ENCODE results near the gene LEKR1.

LEKR1 gene

GRCh38 chr3:157066335-157067098, 240.4 kb downstream of the LEKR1 start:
- DNase-seq (ENCODE audit: low read depth, low spot score): no peak
- H3K4me3 ChIP-seq (ENCODE audit: low read length): no peak overlapping the region

GRCh38 chr3:157067114-157067513, 241.0 kb downstream of the LEKR1 start:
- peak; percentile 54 for DNase-seq (ENCODE audit: low read depth, low spot score)
- H3K4me3 ChIP-seq (ENCODE audit: low read length): no peak overlapping the region

GRCh38 chr3:157069406-157069805, 243.3 kb downstream of the LEKR1 start:
- H3K4me3 ChIP-seq (ENCODE audit: low read length): no peak overlapping the region
- DNase-seq (ENCODE audit: low read depth, low spot score): no peak

GRCh38 chr3:157069846-157070677, 243.9 kb downstream of the LEKR1 start:
- no peak for DNase-seq (ENCODE audit: low read depth, low spot score)
- no peak overlapping the region for H3K4me3 ChIP-seq (ENCODE audit: low read length)

DNA sequence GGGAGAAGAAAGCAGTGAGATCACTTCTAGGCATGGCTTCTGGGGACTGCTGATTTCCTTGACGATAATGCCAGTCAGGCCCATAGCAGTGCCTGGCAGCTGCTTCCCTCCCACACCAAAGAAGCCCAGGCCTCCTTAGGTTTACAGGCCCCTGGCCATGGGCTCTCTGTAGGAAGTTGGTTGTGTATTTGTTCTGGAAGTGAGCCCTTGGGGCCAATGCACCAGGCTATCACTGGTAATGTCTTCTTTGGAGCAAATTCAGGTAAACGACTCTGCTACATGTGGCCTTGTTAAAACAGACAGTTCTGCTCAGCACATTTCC, 244.5 kb downstream of the LEKR1 start:
- no peak overlapping the region for H3K4me3 ChIP-seq (ENCODE audit: low read length)
- DNase-seq (ENCODE audit: low read depth, low spot score): no peak

DNA sequence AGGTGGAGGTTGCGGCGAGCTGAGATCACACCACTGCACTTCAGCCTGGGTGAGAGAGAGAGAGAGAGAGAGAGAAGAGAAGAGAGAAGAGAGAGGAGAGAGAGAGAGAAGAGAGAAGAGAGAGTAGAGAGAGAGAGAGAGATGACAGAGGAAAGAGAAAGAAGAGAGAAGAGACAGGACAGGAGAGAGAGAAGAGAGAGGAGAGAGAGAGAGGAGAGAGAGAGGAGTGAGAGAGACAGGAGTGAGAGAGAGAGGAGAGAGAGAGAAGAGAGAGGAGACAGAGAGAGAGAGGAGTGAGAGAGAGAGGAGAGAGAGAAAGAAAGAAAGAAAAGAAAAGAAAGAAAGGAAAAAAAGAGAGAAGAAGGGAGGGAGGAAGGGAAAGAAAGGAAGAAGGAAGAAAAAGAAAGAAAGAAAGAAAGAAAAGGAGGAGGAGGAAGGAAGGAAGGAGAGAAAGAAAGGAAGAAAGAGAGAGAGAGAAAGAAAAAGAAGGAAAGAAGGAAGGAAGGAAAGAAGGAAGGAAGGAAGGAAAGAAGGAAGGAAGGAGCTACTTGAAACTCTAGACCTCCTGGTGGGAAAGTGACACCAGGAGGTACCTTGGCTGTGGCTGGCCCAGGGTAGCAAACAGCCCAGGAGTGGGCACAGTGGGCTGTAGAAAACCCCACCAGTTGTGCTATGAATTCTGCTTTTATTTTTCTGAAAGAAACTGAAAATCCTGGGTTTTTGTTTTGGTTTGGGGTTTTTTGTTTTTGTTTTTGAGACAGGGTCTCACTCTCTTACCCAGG, 245.8 kb downstream of the LEKR1 start:
- H3K4me3 ChIP-seq (ENCODE audit: low read length): no peak overlapping the region
- DNase-seq (ENCODE audit: low read depth, low spot score): no peak

DNA sequence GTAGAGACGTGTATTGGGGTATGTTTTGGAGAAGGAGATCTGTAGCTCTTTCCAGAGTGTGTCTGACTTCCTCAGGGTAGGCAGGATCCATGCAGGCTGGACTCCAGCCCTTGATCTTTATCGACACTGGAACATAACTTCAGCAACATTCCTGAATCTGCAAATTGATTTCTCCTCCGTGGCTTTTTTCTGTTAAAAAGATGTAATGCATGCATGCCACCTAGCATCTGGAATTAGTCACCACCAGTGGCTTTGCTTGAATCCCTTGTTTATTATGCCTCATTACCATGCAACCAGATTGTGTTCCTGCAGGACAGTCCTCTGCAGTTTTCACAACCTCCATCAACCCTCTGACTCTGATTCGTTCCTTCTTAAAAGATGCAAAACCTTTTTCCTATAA, 247.7 kb downstream of the LEKR1 start:
- DNase-seq (ENCODE audit: low read depth, low spot score): no peak
- no peak overlapping the region for H3K4me3 ChIP-seq (ENCODE audit: low read length)

DNA sequence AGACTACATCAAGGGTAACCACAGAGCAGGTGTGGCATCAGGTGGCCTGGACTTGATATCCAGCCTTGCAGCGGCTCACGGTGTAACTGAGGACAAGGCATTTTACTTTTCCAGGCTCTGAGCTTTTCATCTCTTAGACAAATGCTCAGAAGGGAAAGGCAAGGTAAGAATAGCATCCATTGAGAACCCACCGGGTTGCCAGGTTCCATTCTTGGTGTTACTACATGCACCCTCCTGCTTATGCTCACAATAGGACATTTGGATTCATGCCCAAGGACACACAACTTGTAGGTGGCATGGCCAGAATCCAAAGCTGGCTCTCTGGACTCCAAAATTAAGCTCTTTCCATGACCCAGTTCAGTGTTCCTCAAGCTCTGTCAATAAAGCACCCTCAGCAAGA, 248.3 kb downstream of the LEKR1 start:
- H3K4me3 ChIP-seq (ENCODE audit: low read length): no peak overlapping the region
- no peak for DNase-seq (ENCODE audit: low read depth, low spot score)

- no peak for DNase-seq (ENCODE audit: low read depth, low spot score)
- H3K4me3 ChIP-seq (ENCODE audit: low read length): no peak overlapping the region
Measured at GRCh38 chr3:157074981-157075380, 248.8 kb downstream of the LEKR1 start.

DNA sequence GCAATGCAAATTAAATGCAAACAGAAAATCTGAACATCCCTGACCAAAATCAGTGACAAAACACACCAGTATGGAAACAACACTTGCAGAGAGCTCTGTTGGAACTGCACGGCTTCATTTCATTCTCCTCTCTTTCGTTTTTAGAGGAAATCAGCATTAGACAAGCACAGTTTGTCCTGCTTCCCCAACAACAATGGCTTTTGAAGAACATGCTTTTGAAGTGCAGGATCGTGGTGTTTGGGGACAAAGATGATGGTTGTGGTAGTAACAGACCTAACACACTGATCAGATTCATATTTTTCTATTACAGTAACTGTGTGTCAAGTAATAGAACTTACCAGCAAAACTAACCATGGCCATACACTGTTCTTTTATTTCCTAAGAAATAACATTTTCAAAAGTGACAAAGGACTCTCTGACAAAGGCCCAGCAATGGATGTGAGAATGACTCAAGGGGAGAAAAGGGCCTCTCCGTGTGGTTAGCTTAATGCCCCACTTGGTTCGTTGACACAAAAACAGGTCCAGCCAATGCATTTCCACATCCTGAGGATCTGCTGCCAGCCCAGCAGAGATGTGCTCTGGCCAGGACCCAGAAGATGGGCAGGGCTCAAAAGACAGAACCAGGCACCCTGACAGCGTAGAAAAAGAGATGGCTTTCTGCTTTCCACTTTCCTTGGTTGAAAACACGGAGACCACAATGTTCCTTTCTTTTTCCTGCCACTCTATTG, 249.7 kb downstream of the LEKR1 start:
- H3K4me3 ChIP-seq (ENCODE audit: low read length): no peak overlapping the region
- DNase-seq (ENCODE audit: low read depth, low spot score): no peak

- no peak overlapping the region for H3K4me3 ChIP-seq (ENCODE audit: low read length)
- DNase-seq (ENCODE audit: low read depth, low spot score): no peak
Measured at GRCh38 chr3:157077565-157077991, 251.4 kb downstream of the LEKR1 start.

GRCh38 chr3:157078131-157078810, 252.1 kb downstream of the LEKR1 start:
- no peak overlapping the region for H3K4me3 ChIP-seq (ENCODE audit: low read length)
- DNase-seq (ENCODE audit: low read depth, low spot score): no peak

GRCh38 chr3:157078811-157079185, 252.6 kb downstream of the LEKR1 start:
- H3K4me3 ChIP-seq (ENCODE audit: low read length): no peak overlapping the region

GRCh38 chr3:157079676-157080369, 253.7 kb downstream of the LEKR1 start:
- no peak overlapping the region for H3K4me3 ChIP-seq (ENCODE audit: low read length)
- DNase-seq (ENCODE audit: low read depth, low spot score): no peak

More at GRCh38 chr3:157078811-157079185, 252.6 kb downstream of the LEKR1 start:
- DNase-seq (ENCODE audit: low read depth, low spot score): no peak

DNA sequence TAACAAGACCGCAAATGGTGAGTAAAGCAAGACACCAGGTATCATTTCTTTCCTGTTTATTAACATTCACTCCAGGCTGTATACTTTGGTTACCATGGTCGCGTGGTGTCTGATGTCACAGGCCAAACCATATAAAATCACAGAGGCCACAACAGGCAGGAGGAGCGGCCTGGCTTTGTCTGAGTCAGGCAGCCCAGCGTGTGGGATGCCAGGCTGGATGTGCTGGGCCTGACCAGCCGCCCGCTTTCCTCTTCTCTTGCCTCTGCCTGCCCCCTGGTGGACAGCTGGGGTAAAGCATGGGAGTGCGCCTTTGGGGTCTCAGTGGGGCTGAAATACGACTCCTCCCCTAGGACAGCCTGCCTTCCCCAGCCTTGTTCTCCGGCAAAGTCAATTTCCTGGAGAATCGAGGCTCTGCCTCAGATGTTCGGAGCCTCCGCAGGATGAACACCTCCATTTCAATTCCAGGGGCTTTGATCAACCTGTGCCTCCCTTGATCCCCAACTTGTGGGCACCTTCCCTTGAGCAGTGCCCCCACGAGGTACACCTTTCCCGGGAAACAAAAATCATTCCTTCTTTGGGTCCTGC, 255.6 kb downstream of the LEKR1 start:
- no peak overlapping the region for H3K4me3 ChIP-seq (ENCODE audit: low read length)
- peak; percentile 51 for DNase-seq (ENCODE audit: low read depth, low spot score)

DNA sequence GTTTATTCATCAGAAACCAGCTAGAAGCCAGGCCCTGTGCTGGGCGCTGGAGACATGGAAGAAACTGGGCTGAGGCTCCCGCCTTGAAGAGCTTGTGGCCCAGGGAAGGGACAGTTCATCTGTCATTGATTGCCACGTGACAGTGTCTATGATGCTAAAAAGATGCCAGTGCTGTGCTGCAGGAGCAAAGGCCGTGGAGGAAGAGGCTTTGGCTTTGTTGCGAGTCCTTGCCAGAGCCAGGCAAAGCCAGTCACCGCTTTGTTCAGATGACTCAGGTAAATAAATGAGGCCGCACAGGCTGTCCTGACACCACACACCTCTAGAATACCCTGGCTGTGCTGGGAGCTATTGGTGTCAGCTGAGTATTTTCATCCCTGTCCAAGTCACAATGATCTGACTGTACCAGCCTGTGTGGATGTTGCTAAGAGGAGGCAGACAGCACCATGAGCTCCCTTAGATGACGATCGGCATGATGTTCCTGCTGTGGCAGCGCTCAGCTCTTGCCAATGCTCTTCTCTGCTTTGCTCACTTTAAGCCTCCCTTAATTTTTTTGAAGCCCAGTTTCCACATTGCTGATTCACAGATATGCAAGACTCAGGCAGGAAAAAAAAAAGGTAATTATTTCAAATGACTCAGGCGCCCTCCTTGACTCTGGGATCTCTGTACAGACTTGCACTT, 256.3 kb downstream of the LEKR1 start:
- no peak for DNase-seq (ENCODE audit: low read depth, low spot score)
- H3K4me3 ChIP-seq (ENCODE audit: low read length): no peak overlapping the region

GRCh38 chr3:157083824-157084223, 257.7 kb downstream of the LEKR1 start:
- no peak for DNase-seq (ENCODE audit: low read depth, low spot score)

More at GRCh38 chr3:157083824-157084223, 257.7 kb downstream of the LEKR1 start:
- H3K4me3 ChIP-seq (ENCODE audit: low read length): no peak overlapping the region

All from Jurkat, Clone E6-1 (cell line).